H1 (cell line): ENCODE results near the gene RETREG1.

ENCODE experiments used
- CEBPB ChIP-seq: IDR thresholded peaks from 2 replicates; pipeline ENCODE4 v1.6.1; 2012; ENCODE audit warnings: low read depth, low read length
- CREB1 ChIP-seq: IDR thresholded peaks from 2 replicates; pipeline ENCODE4 v1.6.1; 2012; ENCODE audit warnings: inconsistent platforms
- EP300 ChIP-seq, 2 experiments: IDR thresholded peaks; 1 replicate in 1 of 2; 2 replicates in 1 of 2; pipeline ENCODE4 v1.6.1; 2011 to 2012; ENCODE audit warnings: low read depth in 2 of 2, low read length in 2 of 2, mild to moderate bottlenecking in 2 of 2, borderline replicate concordance in 1 of 2, inconsistent platforms in 1 of 2, moderate library complexity in 1 of 2
- EZH2 ChIP-seq: fragments of 200-600 bp; sonication (generic); IDR thresholded peaks from 2 replicates; pipeline ENCODE4 v1.7.1; 2012; ENCODE audit warnings: low read depth, mild to moderate bottlenecking, moderate library complexity, low read length, inconsistent platforms; ENCODE audit not compliant: severe bottlenecking
- HDAC2 ChIP-seq, 2 experiments: fragments of 300-600 bp in 1 of 2; sonication (generic) in 1 of 2; IDR thresholded peaks; 2 replicates each; pipeline ENCODE4 v1.6.1; 2011 to 2012; ENCODE audit warnings: low read depth in 2 of 2, low read length in 2 of 2, mild to moderate bottlenecking in 2 of 2, moderate library complexity in 2 of 2, borderline replicate concordance in 1 of 2, inconsistent platforms in 1 of 2
- HDAC6 ChIP-seq: IDR thresholded peaks from one replicate; pipeline ENCODE4 v1.7.1; 2012; ENCODE audit warnings: low read depth, mild to moderate bottlenecking, inconsistent platforms, low read length, moderate library complexity
- KDM1A ChIP-seq: fragments of 200-600, 300-600 bp; sonication (generic); IDR thresholded peaks from 2 replicates; pipeline ENCODE4 v1.7.1; 2016; ENCODE audit warnings: mild to moderate bottlenecking, low read length, borderline replicate concordance
- MAX ChIP-seq: IDR thresholded peaks from 2 replicates; pipeline ENCODE4 v1.6.1; 2012; ENCODE audit warnings: inconsistent platforms
- POLR2AphosphoS5 ChIP-seq: IDR thresholded peaks from 2 replicates; pipeline ENCODE4 v1.6.1; 2011; ENCODE audit warnings: low read depth, low read length
- RFX5 ChIP-seq: IDR thresholded peaks from 2 replicates; pipeline ENCODE4 v1.6.1; 2011; ENCODE audit warnings: low read depth, low read length, improper control_type of control experiment, borderline replicate concordance
- RXRA ChIP-seq: IDR thresholded peaks from 2 replicates; pipeline ENCODE4 v1.6.1; 2011; ENCODE audit warnings: low read depth, mild to moderate bottlenecking, low read length, moderate library complexity; ENCODE audit not compliant: insufficient read depth
- TF ChIP-seq, protein P1 (sequence below), 3 experiments: IDR thresholded peaks; 1 replicate in 2 of 3; 2 replicates in 1 of 3; pipeline versions ENCODE4 v1.5.1 to v1.6.1; 2011; ENCODE audit warnings: low read length in 3 of 3, mild to moderate bottlenecking in 3 of 3, inconsistent platforms in 2 of 3, low read depth in 1 of 3, moderate library complexity in 1 of 3; ENCODE audit not compliant: insufficient read depth in 1 of 3; ENCODE audit errors: control extremely low read depth in 1 of 3

DNA sequence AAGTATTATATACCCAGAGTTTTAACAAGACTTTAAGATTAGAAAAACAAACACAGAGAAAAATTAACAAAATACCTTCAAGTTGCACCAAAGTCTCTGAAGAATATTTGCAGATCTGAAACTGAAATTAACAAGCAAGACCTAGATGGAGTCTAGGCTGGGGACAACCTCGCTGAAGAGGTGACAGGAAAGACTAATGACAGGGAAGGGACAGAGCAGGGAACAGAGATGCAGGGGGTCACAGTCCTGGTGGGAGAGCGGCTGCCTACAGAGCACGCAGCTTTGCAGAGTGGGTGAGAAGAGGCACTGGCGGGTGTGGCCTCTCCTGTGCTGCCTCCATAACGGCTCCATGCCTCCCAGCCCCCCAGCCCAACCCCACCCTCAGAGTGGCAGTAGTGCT lies 13.5 kb downstream of the RETREG1 start:
- TF ChIP-seq EP300 (IDR thresholded peaks at IDR 0.05; ENCODE audit: borderline replicate concordance in 1 of 2, low read depth in 2 of 2, low read length in 2 of 2), result no peak
- TF ChIP-seq, protein P1, sequence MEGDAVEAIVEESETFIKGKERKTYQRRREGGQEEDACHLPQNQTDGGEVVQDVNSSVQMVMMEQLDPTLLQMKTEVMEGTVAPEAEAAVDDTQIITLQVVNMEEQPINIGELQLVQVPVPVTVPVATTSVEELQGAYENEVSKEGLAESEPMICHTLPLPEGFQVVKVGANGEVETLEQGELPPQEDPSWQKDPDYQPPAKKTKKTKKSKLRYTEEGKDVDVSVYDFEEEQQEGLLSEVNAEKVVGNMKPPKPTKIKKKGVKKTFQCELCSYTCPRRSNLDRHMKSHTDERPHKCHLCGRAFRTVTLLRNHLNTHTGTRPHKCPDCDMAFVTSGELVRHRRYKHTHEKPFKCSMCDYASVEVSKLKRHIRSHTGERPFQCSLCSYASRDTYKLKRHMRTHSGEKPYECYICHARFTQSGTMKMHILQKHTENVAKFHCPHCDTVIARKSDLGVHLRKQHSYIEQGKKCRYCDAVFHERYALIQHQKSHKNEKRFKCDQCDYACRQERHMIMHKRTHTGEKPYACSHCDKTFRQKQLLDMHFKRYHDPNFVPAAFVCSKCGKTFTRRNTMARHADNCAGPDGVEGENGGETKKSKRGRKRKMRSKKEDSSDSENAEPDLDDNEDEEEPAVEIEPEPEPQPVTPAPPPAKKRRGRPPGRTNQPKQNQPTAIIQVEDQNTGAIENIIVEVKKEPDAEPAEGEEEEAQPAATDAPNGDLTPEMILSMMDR (IDR thresholded peaks at IDR 0.05; ENCODE audit: control extremely low read depth in 1 of 3, insufficient read depth in 1 of 3, low read depth in 1 of 3, low read length in 3 of 3), result no peak
- no peak for TF ChIP-seq HDAC2 (IDR thresholded peaks at IDR 0.05; ENCODE audit: borderline replicate concordance in 1 of 2, low read depth in 2 of 2, low read length in 2 of 2)
- TF ChIP-seq EZH2, result no peak
- no peak for TF ChIP-seq RXRA
- TF ChIP-seq POLR2AphosphoS5, result no peak
- no peak for TF ChIP-seq RFX5
- no peak for TF ChIP-seq HDAC6
- TF ChIP-seq MAX, result no peak
- TF ChIP-seq CEBPB, result no peak
- TF ChIP-seq CREB1, result no peak
- no peak for TF ChIP-seq KDM1A
